ENCODE results near the gene CTNND2.

Gene CTNND2, protein sequence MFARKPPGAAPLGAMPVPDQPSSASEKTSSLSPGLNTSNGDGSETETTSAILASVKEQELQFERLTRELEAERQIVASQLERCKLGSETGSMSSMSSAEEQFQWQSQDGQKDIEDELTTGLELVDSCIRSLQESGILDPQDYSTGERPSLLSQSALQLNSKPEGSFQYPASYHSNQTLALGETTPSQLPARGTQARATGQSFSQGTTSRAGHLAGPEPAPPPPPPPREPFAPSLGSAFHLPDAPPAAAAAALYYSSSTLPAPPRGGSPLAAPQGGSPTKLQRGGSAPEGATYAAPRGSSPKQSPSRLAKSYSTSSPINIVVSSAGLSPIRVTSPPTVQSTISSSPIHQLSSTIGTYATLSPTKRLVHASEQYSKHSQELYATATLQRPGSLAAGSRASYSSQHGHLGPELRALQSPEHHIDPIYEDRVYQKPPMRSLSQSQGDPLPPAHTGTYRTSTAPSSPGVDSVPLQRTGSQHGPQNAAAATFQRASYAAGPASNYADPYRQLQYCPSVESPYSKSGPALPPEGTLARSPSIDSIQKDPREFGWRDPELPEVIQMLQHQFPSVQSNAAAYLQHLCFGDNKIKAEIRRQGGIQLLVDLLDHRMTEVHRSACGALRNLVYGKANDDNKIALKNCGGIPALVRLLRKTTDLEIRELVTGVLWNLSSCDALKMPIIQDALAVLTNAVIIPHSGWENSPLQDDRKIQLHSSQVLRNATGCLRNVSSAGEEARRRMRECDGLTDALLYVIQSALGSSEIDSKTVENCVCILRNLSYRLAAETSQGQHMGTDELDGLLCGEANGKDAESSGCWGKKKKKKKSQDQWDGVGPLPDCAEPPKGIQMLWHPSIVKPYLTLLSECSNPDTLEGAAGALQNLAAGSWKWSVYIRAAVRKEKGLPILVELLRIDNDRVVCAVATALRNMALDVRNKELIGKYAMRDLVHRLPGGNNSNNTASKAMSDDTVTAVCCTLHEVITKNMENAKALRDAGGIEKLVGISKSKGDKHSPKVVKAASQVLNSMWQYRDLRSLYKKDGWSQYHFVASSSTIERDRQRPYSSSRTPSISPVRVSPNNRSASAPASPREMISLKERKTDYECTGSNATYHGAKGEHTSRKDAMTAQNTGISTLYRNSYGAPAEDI (N-terminal part only)

DNA sequence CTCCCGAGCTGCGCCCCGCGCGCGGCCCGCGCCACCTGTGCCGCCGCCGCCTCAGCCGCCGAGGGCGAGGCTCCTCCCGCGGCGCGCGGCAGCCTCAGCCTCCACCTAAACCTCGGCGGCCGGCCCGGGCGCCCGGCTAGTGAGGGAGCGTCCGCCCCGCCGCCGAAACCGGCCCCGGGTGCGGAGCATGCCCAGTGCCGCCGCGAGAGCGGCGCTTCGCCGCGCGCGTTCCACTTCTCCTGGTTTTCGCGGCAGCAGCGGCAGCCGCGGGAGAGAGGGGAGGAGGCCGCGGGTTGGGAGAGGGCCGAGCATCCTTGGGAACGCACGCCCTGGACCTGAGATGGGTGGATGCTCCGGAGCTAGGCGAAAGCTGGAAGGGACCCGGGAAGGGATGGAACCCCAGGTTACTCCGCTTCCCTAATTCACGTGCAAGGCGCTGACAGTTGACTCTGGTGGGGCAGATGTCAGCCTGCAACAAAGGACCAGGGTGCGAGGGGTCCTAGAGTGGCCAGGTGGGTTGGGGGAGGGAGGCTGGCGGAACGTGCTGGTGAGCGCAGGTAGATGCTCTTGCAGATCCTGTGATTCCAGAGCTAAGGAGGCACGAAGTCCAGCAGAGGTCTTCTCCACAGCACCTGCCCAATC lies at the start of gene CTNND2:
CTNND2 (minus strand) TSS at position 182 of the 642 bp plus-strand sequence. CDS start 593 bp downstream, outside the sequence.
- DNase-seq (ENCODE audit: low read depth in 2 of 2), result no peak

DNA sequence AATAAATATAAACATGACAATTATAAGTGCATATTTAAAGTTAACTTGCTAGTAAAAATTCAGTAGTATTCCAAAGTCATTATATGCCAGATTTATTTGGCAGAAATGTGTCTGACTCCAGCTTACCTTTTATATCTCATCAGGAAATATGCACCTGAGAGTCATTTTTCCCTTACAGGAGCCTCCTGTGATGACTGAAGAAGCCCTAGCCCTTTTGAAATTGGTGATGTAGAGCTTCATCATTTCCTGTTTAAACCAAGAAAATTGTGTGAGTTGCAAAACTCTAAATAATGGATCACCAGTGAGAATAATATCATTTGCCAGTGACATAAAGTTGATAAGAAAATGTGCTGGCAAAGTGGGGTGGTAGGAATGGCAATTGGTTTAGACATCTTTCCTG lies 42.1 kb upstream of the CTNND2 start:
- no peak for DNase-seq (ENCODE audit: low read depth in 2 of 2)

DNA sequence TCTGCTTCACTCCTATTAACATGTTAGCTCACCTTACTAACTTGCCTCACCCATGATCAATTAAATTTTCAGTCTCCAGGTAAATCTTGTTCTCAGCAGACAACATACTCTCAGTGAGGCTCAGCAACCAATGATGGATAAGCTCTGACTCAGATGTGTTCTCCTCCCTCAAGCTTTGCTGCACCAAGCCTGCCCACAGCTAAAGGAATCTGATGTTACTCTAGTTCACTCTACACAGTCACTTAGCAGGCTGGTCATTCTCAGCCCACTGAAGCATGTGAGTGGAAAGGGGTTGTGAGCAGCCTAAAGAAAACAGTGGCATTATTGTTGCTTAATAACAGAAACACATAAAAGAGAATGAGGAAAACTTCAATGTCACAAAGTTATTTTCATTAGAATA lies 37.3 kb upstream of the CTNND2 start:
- no peak for DNase-seq (ENCODE audit: low read depth in 2 of 2)

DNA sequence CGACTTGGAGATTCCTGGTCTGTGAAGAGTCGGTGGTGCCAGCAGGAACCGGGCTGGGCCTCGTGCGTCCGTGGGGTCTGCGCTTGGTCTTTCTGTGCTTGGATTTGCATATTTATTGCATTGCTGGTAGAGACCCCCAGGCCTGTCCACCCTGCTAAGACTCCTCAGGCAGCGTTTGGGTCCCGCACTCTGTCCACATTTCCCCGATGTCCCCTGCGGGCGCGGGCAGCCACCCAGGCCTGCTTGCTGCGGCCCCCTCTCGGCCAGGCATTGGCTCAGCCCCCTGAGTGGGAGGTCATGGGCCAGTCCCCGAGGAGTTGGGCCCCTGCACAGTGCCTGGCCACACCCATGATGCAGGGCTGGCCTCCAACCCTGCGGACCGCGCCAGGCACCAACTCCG lies 27.4 kb upstream of the CTNND2 start:
- DNase-seq (ENCODE audit: low read depth in 2 of 2), result no peak

DNA sequence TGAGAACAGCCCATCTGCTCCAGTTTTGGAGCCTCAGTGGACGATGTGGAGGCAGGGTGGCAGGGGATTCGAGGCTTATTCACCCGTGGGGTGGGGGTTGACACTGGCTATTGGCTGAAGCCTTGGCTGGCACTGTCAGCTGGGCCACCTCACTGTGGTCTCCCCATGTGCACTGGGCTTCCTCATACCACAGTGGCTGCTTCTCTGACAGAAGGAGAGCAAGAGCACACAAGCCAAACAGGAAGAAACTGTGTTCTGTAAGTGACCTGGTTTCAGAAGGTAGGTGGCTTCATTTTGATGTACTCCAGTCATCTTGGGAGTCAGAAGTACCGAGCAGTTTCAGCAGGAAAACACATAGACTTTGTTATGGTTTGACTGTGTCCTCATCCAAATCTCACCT lies 24.7 kb upstream of the CTNND2 start:
- no peak for DNase-seq (ENCODE audit: low read depth in 2 of 2)

DNA sequence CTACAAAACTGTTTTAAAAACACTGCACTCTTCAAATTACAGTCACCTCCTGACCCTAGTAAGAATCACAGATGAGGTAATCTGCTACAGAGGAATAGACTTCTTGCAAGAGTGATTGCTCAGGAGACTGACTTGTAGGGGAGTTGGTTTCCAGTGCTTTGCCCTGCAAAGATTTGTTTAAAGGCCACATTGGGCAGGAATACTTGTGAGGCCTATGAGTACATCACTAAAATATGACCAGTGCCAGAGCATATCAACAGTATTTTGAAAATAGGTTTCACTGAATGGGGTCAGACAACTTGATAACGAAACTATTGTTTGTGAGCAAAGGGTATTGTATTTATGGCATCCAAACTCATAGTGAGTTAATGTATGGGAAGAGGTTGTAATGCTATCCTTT lies 21.5 kb upstream of the CTNND2 start:
- DNase-seq (ENCODE audit: low read depth in 2 of 2), result no peak

DNA sequence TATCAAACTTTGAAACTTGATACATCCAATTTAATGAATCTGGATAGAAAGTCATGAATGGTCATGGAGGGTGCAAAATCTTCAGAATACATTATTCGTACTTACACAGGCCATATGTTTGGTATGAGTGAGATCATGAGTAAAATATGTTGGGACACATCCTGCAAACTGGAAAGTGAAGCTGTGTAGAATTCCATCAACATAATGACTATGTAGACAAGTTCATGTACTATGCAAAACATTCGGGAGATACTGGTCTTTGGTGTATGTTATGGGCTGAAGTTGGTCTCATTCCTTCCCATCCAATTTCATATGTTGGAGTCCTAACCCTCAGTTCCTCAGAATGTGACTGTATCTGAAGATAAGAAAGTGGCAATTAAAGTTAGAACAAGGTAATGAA lies 18.1 kb upstream of the CTNND2 start:
- no peak for DNase-seq (ENCODE audit: low read depth in 2 of 2)

DNA sequence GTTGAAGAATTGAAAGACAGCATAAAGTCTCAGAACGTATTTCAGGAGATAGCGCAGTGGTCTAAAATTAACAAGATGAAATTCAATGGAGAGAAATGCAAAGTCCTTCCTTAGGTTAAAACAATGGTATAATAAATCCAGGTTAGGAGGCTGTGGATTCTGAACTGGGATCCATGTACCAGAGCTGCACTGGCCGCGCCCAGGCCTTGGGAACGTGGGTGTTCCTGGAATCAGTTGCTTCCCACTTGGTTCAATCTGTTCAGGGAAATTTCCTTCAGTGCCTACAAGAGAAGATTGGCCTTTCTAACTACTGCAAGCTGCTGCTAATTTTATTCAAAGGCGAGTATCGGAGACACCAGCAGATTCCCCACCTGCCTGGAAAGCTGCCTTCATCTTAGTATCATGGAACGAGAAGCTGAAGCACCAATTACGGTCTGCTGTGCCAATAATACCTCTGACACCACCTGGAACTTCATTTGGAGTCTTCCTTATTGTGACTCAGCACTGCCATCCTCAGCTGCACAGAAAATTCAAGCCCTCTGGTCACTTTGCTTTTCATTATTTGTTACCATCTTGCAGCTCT lies 14.3 kb upstream of the CTNND2 start:
- no peak for DNase-seq (ENCODE audit: low read depth in 2 of 2)

DNA sequence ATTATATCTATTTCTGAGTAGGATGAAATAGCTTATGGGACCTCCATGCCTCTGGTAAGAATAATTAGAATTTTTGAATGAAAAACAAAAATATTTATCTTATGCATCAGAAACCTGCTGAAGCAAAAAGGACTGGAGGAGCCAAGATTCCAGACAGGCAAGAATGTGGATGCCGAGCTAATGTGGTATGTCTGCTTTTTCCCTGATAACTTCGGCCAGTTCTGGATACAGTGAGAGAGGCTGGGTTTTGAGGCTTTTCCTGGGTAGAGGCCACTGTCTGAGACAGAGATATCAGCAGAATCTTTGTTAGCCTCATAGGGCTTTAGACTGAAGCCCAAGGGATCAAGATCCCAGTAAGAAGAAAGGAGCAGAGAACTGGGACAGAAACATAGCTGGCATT lies 5.2 kb upstream of the CTNND2 start:
- no peak for DNase-seq (ENCODE audit: low read depth in 2 of 2)

DNA sequence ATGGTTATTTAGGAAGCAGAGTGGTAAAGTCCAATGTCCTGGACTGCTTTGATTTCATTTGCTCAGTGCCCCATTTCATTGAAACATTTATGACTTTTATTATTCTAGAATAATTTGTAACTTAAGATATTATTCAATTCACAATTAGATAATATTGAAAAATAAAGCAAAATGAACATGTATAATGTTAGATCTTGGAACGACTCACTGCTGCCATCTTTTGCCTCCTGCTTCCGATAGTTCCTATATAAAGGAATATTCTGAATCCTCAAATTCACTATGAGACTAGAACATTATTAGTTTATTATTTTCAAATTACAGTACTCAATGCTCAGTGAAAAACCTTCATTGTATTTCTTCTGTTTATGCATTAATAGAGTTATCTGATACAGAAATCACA lies 2.3 kb upstream of the CTNND2 start:
- no peak for DNase-seq (ENCODE audit: low read depth in 2 of 2)

DNA sequence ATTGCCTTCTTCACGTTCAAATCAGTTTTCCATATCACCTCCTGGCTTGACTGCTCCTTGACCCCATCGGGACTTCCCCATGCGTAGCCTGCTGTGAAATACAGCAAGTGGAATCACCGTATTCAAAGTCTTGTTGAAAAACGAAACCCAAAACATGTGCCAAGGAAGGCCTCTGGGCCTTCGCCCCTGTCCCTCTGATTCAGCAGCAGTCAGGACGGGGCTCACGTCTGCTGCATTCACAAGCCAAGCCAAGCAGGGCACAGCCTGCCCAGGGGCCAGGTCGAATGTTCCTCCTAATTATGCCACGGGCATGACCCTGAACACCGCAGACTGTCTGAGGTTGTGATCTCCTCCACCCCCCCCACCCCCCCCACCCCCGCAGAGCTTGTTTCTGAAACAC lies 960 bp upstream of the CTNND2 start:
- DNase-seq (ENCODE audit: low read depth in 2 of 2), result no peak

DNA sequence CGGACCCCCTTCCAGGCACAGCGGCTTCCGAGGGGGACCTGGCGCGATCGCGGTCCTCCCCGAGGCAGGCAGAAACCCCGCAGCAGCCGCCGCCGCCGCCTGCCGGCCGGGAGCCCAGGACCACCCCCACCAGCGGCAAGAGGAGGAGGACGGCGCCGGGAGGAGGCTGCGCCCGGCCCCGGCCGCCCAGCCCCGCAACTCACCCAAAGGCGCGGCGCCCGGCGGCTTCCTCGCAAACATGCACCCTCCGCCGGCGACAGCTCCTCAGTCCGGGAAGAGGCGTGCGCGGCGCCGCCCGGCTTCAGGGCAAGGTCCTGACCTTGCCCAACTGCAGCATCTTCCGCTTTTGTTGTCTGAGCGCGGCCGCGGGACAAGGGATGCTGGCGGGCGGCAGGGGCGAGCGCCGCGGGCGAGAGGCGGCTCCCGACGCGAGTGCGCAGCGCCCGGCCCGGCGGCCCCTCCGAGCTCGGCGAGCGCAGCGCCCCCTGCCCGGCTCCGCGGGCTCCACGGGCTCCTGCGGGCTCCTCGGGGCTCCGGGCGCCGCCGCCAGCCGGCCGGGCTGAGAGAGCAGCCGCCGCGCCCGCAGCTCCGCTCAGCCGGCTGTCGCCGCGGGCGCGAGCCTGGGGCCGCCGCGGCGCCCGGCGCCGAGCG lies 507 bp downstream of the CTNND2 start:
- DNase-seq (ENCODE audit: low read depth in 2 of 2), result no peak

DNA sequence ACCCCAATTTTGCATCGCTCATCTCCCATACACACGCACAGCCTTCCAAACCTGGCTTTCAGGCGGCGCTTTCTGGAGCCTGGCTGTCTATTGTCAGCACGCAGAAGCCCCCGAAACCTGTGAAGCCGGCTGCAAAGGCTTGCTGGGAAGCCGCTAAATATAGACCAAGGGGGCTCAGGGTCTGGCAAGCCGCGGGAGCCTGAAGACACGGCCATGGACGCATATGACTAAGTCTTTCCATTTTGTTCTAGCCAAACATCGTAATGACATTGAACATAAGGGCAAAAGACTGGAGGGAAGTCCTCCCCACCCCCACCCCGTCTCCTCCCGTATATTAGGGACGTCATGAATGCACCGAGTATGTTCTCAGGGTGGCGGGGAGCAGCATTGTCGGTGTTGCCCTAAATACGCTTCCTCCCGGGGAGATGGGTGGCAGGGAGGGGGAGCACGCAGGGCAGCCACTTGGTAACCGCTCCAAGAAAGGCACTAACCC lies 1.1 kb downstream of the CTNND2 start:
- no peak for DNase-seq (ENCODE audit: low read depth in 2 of 2)

DNA sequence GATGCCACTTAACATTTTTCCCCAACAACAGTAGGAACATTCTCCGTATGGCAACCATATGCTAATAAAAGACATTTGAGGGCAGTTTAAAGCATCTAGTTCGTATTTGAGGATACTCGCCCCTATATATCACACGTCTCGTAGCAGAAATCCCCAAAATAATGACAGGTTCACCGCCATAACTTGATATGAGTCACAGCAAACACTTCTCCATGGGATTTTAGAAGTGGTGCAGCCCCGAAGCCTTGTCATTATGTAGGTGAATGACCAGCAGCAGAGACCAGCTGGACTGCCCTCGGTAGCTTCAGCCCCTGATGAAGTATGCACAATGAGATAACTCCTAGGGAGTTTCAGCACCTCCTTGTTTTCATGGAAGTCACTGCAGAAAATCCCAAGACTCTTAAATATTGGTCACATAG lies 2.0 kb downstream of the CTNND2 start:
- DNase-seq (ENCODE audit: low read depth in 2 of 2), result no peak

DNA sequence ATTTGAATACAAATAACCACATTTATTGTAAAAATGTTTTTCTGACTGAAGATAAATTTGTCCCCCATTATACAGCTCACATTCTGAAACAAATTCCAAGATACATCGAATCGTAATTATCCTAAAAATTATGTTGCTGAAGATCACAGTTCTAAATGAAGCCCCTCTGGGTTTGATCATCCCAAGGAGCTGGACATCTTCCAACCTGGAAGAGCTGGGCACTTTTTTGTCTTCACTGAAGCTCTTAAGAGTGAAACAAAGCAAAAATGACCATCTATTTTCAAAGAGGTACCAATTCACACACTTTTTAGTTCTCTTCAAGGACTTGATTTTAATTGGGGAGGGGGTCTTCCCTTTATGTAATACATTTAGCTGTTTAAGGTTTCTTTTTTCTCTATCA lies 5.5 kb downstream of the CTNND2 start:
- DNase-seq (ENCODE audit: low read depth in 2 of 2), result no peak

DNA sequence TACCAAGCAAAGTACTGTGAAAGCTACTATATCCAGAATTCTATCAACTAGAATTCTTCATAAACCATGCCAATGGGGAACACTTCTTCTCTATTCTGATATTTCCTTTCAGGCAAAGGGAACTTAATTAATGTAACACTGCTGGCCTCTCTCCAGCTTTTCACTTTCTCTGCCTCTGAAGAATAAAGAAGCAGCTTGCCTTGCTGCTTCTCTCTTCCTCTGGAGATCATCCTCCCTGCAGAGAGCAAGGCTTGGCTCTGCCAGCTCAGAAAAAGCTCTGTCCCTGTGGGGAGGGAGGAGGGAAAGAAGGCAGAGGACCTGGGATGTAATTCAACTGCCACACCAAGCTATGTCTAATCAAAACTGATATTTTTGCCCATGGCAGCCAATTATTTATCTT lies 6.5 kb downstream of the CTNND2 start:
- no peak for DNase-seq (ENCODE audit: low read depth in 2 of 2)

DNA sequence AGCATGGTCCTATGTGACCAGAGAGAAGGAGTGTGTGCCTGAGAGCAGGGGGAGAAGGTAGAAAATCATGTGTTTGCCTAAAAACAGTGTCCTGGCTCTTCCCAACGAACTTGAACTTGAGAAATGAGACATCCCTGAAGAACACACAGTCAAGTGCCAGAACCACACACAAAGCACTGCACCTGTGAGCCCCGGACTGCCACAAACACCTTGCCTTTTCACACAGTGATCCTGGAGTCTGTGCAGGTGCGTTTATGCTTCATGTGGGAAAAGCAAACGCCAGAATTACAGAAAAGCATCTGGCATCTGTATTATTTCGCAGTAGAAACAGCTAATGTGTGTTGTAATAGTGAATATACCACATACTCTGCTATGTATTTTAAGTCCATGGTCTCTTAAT lies 9.3 kb downstream of the CTNND2 start:
- DNase-seq (ENCODE audit: low read depth in 2 of 2), result no peak

DNA sequence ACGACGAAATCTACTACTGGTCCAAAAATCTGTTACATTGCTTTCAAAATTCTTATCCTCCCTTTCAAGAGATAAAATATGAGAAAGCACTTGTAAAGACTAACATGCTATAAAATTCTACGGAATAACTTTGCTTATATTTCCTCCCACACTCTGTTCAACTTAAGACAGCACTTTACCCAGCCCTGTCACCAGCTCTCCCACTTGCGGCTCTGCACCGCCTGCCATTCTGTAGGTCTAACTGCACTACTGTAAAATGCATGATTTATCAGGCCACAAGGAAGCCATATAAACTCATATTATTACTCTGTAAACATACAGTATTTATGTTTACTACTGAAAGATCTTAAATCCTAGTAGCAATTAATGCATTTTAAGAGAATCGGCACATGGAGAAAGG lies 11.4 kb downstream of the CTNND2 start:
- DNase-seq (ENCODE audit: low read depth in 2 of 2), result no peak

DNA sequence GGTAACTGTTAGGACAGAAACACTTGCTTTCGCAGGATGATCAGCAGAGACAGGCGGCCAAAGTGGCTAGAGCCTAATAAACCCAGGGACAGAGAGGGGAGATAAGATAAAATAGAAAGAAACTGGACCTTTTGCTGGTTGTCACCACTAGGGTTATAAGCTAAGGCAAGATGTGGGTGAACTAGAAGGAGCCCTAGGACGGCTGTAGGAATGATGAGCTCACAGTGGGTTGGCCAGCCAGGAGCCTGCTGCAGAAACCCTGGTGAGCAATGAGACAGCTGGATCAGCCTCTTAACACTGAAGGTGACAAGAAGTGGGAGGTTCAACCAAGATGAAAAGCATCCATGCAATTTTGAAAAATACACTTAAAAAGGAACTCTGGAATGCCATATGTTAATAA lies 13.5 kb downstream of the CTNND2 start:
- no peak for DNase-seq (ENCODE audit: low read depth in 2 of 2)

DNA sequence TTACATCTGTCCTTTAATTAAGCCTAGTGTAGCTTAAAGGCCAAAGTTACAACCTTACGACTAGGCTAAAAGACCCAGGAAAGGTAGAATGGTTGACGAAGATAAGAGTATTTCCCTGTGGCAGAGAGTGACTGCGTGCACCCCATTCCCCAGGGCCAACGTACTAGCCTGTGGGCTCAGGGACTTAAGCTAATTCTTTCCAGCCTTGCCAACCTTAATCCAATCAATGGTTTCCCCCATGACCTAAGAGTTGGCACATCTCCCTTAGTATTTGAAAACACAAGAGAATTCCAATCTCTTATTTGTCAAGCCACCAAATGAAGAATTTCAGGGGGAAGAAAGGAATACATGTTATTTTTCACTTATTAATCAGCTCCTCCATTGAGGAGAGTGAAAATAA lies 16.0 kb downstream of the CTNND2 start:
- DNase-seq (ENCODE audit: low read depth in 2 of 2), result no peak

DNA sequence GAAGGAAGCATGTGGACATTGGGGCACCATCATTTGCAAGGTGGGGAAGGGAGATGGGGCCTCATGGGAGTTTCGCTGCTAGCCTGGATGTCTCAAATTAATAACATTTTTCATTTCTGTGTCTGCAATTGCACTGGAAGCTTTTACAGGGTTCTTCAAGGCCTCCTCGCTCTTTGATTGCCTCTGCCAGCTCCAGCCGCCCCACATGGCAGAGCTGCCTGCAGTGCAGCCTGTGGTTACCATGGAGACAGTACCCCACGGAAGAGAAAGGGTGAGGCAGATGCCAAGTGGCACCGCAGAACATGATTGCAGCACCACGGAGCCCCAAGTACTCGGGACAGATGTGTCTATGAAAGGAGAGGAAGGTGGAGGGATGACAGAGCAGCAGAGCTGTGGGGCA lies 25.4 kb downstream of the CTNND2 start:
- no peak for DNase-seq (ENCODE audit: low read depth in 2 of 2)
